ENCODE results near the gene NACA2. TPM values are rescaled to one million over a fixed set of nuclear protein-coding genes. Genes with fewer than 3 reads are reported as not detected.

Gene NACA2
- total and polyA plus RNA-seq, 2 of the 4 experiments (the other 2 are of a cell fraction), result not detected

DNA sequence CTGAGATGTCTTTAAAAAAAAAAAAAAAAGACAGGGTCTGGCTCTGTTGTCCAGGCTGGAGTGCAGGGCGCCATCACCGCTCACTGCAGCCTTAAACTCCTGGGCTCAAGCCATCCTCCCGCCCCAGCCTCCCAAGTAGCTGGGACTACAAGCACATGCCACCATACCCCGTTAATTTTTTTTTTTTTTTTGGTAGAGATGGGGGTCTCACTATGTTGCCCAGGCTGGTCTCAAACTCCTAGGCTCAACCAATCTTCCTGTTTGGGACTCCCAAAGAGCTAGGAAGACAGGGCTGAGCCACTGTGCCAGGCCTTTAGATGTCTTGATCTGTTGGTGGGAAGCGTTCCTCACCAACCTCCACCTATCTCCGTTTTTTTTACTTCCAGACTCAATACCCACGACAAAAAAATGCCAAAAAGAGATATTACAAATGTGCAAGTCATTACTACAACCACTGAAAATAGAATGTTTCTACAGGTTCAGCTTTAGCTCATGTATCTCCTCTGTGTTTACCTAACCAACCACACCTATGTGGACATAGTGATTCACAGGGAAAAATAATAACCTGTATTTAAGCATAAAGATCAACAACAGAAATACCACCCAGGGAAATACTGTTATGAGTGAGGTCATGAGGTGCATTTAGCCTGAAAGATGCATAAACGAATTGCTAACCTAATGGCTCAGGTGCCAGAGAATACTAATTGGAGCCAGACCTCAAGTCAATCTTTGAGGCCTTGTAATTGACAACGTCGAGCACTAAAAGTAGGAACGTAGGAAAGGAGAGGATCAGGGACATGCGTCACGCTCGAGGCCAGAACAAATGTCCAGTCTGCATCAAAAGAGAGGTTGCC lies 22.6 kb downstream of the NACA2 start:
- in situ Hi-C loops (cut with MboI; ENCODE audit: low sequenced_read_pairs) (no loop called here), dilution Hi-C loops (cut with HindIII; ENCODE audit: low sequenced_read_pairs, unreplicated experiment) (no loop called here), intact Hi-C loops (cut with micrococcal nuclease) (no loop called here)
- Histone ChIP-seq H2AK5ac (ENCODE audit: low read depth, low read length) (no peak overlapping the region), H3K4me1 (ENCODE audit: control insufficient read depth, insufficient read depth, low read length) (no peaks in the 10 kb centered on the region), H2BK120ac (ENCODE audit: low read depth, low read length) (no peak overlapping the region), H3K27ac (ENCODE audit: insufficient read depth, low read length) (no peak overlapping the region), H3K27me3 (ENCODE audit: control insufficient read depth, insufficient read depth, low read length) (no peaks in the 10 kb centered on the region; the same call in 1 of the 2 replicates), H3K9me1 (ENCODE audit: insufficient read depth, low read length) (no peaks in the 10 kb centered on the region), H3K9ac (ENCODE audit: low read depth, low read length) (no peak overlapping the region), H3K4me3 (ENCODE audit: insufficient read depth, low read depth, low read length) (no peak overlapping the region), H2AFZ (replicated peaks; ENCODE audit: low read length, poor library complexity) (no peak overlapping the region), H2BK20ac (ENCODE audit: low read depth, low read length) (no peak overlapping the region), H3K79me1 (ENCODE audit: low read depth in 1 of 2, low read length in 2 of 2) (no peaks in the 10 kb centered on the region), H4K8ac (ENCODE audit: low read depth in 2 of 2, low read length in 2 of 2) (no peak overlapping the region), H3K9me3 (ENCODE audit: control insufficient read depth, insufficient read depth, low read length) (peaks cover 3% of the 10 kb centered on the region; the same call in 1 of the 2 replicates), H2BK5ac (ENCODE audit: low read depth, low read length, poor library complexity, severe bottlenecking) (no peak overlapping the region), H3K36me3 (ENCODE audit: control insufficient read depth, insufficient read depth, low read length) (no peaks in the 10 kb centered on the region), H3K56ac (ENCODE audit: extremely low read depth, insufficient read depth, low read length) (no peak overlapping the region), H3K4me2 (ENCODE audit: low read depth, low read length) (no peak overlapping the region), H2AK9ac (replicated peaks; ENCODE audit: low read depth, low read length, poor library complexity) (no peak overlapping the region), H3K14ac (replicated peaks; ENCODE audit: low read depth, low read length) (no peak overlapping the region), H2BK15ac (ENCODE audit: low read depth, low read length) (no peak overlapping the region), H4K20me1 (ENCODE audit: insufficient read depth, low read length) (no peaks in the 10 kb centered on the region), H4K91ac (ENCODE audit: insufficient read depth, low read depth, low read length) (no peak overlapping the region), H3K18ac (ENCODE audit: low read depth, low read length) (no peak overlapping the region), H3K23ac (ENCODE audit: low read depth, low read length) (no peak overlapping the region), H3K4ac (ENCODE audit: low read depth, low read length) (no peak overlapping the region), H4K5ac (ENCODE audit: low read depth, low read length) (no peak overlapping the region)
- DNase-seq, result no peak
- CTCF ChIA-PET, result no interaction called here
- no peak for ATAC-seq (ENCODE audit: low read depth)
- BruUV-seq (replicated peaks), result no TSS peak
- POLR2A ChIA-PET (ENCODE audit: unreplicated experiment), result no interaction called here
- TF ChIP-seq MXI1 (IDR thresholded peaks at IDR 0.05; ENCODE audit: borderline replicate concordance, low read depth, low read length), result no peak
- no peak for TF ChIP-seq NFE2L2 (IDR thresholded peaks at IDR 0.05; ENCODE audit: low read depth, low read length)
- TF ChIP-seq SMC3 (IDR thresholded peaks at IDR 0.05; ENCODE audit: low read depth, low read length), result no peak
- TF ChIP-seq RCOR1 (IDR thresholded peaks at IDR 0.05; ENCODE audit: insufficient replicate concordance, low read length), result no peak
- no peak for TF ChIP-seq RFX5 (IDR thresholded peaks at IDR 0.05; ENCODE audit: low read depth, low read length)
- TF ChIP-seq BHLHE40 (IDR thresholded peaks at IDR 0.05; ENCODE audit: low read depth, low read length), result no peak
- no peak for TF ChIP-seq CEBPB (IDR thresholded peaks at IDR 0.05; ENCODE audit: low read depth, low read length)
- TF ChIP-seq, protein P1, sequence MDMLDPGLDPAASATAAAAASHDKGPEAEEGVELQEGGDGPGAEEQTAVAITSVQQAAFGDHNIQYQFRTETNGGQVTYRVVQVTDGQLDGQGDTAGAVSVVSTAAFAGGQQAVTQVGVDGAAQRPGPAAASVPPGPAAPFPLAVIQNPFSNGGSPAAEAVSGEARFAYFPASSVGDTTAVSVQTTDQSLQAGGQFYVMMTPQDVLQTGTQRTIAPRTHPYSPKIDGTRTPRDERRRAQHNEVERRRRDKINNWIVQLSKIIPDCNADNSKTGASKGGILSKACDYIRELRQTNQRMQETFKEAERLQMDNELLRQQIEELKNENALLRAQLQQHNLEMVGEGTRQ (IDR thresholded peaks at IDR 0.05; ENCODE audit: low read depth, low read length), result no peak
- TF ChIP-seq CHD1 (IDR thresholded peaks at IDR 0.05; ENCODE audit: low read depth, low read length), result no peak
- TF ChIP-seq, protein P2, sequence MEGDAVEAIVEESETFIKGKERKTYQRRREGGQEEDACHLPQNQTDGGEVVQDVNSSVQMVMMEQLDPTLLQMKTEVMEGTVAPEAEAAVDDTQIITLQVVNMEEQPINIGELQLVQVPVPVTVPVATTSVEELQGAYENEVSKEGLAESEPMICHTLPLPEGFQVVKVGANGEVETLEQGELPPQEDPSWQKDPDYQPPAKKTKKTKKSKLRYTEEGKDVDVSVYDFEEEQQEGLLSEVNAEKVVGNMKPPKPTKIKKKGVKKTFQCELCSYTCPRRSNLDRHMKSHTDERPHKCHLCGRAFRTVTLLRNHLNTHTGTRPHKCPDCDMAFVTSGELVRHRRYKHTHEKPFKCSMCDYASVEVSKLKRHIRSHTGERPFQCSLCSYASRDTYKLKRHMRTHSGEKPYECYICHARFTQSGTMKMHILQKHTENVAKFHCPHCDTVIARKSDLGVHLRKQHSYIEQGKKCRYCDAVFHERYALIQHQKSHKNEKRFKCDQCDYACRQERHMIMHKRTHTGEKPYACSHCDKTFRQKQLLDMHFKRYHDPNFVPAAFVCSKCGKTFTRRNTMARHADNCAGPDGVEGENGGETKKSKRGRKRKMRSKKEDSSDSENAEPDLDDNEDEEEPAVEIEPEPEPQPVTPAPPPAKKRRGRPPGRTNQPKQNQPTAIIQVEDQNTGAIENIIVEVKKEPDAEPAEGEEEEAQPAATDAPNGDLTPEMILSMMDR (conservative IDR thresholded peaks at IDR 0.05; ENCODE audit: low read depth, low read length), result no peak
- TF ChIP-seq, protein P3, sequence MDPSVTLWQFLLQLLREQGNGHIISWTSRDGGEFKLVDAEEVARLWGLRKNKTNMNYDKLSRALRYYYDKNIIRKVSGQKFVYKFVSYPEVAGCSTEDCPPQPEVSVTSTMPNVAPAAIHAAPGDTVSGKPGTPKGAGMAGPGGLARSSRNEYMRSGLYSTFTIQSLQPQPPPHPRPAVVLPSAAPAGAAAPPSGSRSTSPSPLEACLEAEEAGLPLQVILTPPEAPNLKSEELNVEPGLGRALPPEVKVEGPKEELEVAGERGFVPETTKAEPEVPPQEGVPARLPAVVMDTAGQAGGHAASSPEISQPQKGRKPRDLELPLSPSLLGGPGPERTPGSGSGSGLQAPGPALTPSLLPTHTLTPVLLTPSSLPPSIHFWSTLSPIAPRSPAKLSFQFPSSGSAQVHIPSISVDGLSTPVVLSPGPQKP (IDR thresholded peaks at IDR 0.05; ENCODE audit: borderline replicate concordance, low read depth, low read length), result no peak
- 87% methylated on average over 3 of the region's 14 CpGs; no CpG with 5 or more reads in 1 of the 2 experiments for WGBS, 2 experiments (ENCODE audit: extremely low coverage in 2 of 2, insufficient read length in 1 of 2)

Measured in IMR-90 (cell line).